Panc1 (cell line): Measurements from ENCODE around the gene GJB6.

Experiments
- CTCF ChIP-seq: fragments of 450-650 bp; IDR thresholded peaks from 2 replicates; pipeline ENCODE4 v1.5.1; 2017; ENCODE audit warnings: mild to moderate bottlenecking
- SIN3A ChIP-seq: IDR thresholded peaks from 2 replicates; pipeline ENCODE4 v1.6.1; 2012; ENCODE audit warnings: low read depth, mild to moderate bottlenecking, low read length, moderate library complexity, borderline replicate concordance; ENCODE audit not compliant: insufficient read depth
- TF ChIP-seq, protein P1 (sequence below), 2 experiments: IDR thresholded peaks; 2 replicates each; pipeline ENCODE4 v1.6.1; 2011 to 2012; ENCODE audit warnings: low read depth in 2 of 2, control low read depth in 1 of 2, low read length in 1 of 2, mild to moderate bottlenecking in 1 of 2, moderate library complexity in 1 of 2; ENCODE audit not compliant: insufficient read depth in 1 of 2

GRCh38 chr13:20197361-20197834, 34.7 kb downstream of the GJB6 start:
- TF ChIP-seq CTCF (peak; percentile 69), SIN3A (no peak)
- TF ChIP-seq, protein P1, sequence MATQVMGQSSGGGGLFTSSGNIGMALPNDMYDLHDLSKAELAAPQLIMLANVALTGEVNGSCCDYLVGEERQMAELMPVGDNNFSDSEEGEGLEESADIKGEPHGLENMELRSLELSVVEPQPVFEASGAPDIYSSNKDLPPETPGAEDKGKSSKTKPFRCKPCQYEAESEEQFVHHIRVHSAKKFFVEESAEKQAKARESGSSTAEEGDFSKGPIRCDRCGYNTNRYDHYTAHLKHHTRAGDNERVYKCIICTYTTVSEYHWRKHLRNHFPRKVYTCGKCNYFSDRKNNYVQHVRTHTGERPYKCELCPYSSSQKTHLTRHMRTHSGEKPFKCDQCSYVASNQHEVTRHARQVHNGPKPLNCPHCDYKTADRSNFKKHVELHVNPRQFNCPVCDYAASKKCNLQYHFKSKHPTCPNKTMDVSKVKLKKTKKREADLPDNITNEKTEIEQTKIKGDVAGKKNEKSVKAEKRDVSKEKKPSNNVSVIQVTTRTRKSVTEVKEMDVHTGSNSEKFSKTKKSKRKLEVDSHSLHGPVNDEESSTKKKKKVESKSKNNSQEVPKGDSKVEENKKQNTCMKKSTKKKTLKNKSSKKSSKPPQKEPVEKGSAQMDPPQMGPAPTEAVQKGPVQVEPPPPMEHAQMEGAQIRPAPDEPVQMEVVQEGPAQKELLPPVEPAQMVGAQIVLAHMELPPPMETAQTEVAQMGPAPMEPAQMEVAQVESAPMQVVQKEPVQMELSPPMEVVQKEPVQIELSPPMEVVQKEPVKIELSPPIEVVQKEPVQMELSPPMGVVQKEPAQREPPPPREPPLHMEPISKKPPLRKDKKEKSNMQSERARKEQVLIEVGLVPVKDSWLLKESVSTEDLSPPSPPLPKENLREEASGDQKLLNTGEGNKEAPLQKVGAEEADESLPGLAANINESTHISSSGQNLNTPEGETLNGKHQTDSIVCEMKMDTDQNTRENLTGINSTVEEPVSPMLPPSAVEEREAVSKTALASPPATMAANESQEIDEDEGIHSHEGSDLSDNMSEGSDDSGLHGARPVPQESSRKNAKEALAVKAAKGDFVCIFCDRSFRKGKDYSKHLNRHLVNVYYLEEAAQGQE (IDR thresholded peaks at IDR 0.05; ENCODE audit: insufficient read depth in 1 of 2, low read depth in 2 of 2, low read length in 1 of 2), result no peak
